Effector CD4-positive, alpha-beta T cell (primary cell): ENCODE data around the gene SLC25A44.
"Not testable (repeated sequence)": the region's sequence is repeated elsewhere in the genome, so short reads cannot be mapped to it uniquely, and the experiment has no call there.

Source experiments
- DNase-seq: peaks from one replicate; pipeline ENCODE4 v3.0.0-alpha.2; 2020

The SLC25A44 gene

GRCh38 chr1:156212130-156212529, 18.2 kb downstream of the SLC25A44 start:
- DNase-seq, result no peak

- DNase-seq, result peak; percentile 96
Observed at GRCh38 chr1:156212833-156213643, 19.1 kb downstream of the SLC25A44 start, which contains the start of gene PMF1. PMF1 (plus strand) TSS chr1:156213007; CDS start chr1:156213016, 9 bp downstream.

GRCh38 chr1:156213644-156213966, 19.7 kb downstream of the SLC25A44 start:
- no peak for DNase-seq

GRCh38 chr1:156214024-156214748, 20.3 kb downstream of the SLC25A44 start:
- DNase-seq, result no peak

GRCh38 chr1:156216361-156217086, 22.6 kb downstream of the SLC25A44 start:
- not testable (repeated sequence) for DNase-seq

GRCh38 chr1:156217871-156218270, 24.0 kb downstream of the SLC25A44 start:
- DNase-seq, result no peak

GRCh38 chr1:156220226-156220625, 26.3 kb downstream of the SLC25A44 start:
- DNase-seq, result no peak

- DNase-seq, result no peak
Observed at GRCh38 chr1:156221986-156222692, 28.2 kb downstream of the SLC25A44 start.

GRCh38 chr1:156225677-156226014, 31.7 kb downstream of the SLC25A44 start:
- DNase-seq, result no peak

GRCh38 chr1:156226116-156226538, 32.2 kb downstream of the SLC25A44 start:
- no peak for DNase-seq

GRCh38 chr1:156226782-156227181, 32.9 kb downstream of the SLC25A44 start:
- DNase-seq, result no peak

- no peak for DNase-seq
Observed at GRCh38 chr1:156228501-156228900, 34.6 kb downstream of the SLC25A44 start.

- DNase-seq, result no peak
Observed at GRCh38 chr1:156229809-156230472, 36.0 kb downstream of the SLC25A44 start.

GRCh38 chr1:156230473-156230837, 36.6 kb downstream of the SLC25A44 start:
- DNase-seq, result no peak

GRCh38 chr1:156232201-156232894, 38.4 kb downstream of the SLC25A44 start:
- DNase-seq, result no peak

- DNase-seq, result no peak
Observed at GRCh38 chr1:156233426-156234127, 39.7 kb downstream of the SLC25A44 start.

- DNase-seq, result no peak
Observed at GRCh38 chr1:156236164-156236563, 42.3 kb downstream of the SLC25A44 start.

- DNase-seq, result no peak
Observed at GRCh38 chr1:156238248-156238647, 44.3 kb downstream of the SLC25A44 start.

GRCh38 chr1:156241311-156241811, 47.5 kb downstream of the SLC25A44 start:
- no peak for DNase-seq

GRCh38 chr1:156241926-156242325, 48.0 kb downstream of the SLC25A44 start, which contains the start of gene BGLAP:
BGLAP (plus strand) TSS chr1:156242184; CDS start chr1:156242232, 48 bp downstream.
- DNase-seq, result no peak

GRCh38 chr1:156242738-156243137, 48.8 kb downstream of the SLC25A44 start:
- no peak for DNase-seq
